ENCODE measurements around the gene KRTAP10-3. TPM values are rescaled to one million over a fixed set of nuclear protein-coding genes. Genes with fewer than 3 reads are reported as not detected.

KRTAP10-3 gene
- polyA plus RNA-seq, 1 donor (not counting 4 experiments of a cell fraction or from before 2014, with no cell fraction given): not detected

GRCh38 chr21:44531606-44532564 lies 26.7 kb downstream of the KRTAP10-3 start:
- no peaks in the 10 kb centered on the region for H4K20me1 ChIP-seq (ENCODE audit: control insufficient read depth, extremely low read depth, insufficient read depth, low read length)
- H2AFZ ChIP-seq (ENCODE audit: control insufficient read depth, low read length): no peak overlapping the region
- dilution Hi-C loops (cut with MboI; ENCODE audit: extremely low pct_ligation_motif_present, low sequenced_read_pairs): no loop called here
- no peaks in the 10 kb centered on the region for H3K27me3 ChIP-seq (ENCODE audit: control insufficient read depth, extremely low read depth, insufficient read depth, low read length)
- H3K9me1 ChIP-seq (ENCODE audit: control insufficient read depth, extremely low read depth, insufficient read depth, low read length): no peaks in the 10 kb centered on the region
- TF ChIP-seq CTCF (optimal IDR thresholded peaks at IDR 0.05 in 1 of 3, IDR thresholded peaks at IDR 0.05 in 1 of 3, conservative IDR thresholded peaks at IDR 0.05 in 1 of 3; ENCODE audit: extremely low read depth in 1 of 3, insufficient read depth in 2 of 3, low read length in 3 of 3) (no peak), EZH2 (IDR thresholded peaks at IDR 0.05; ENCODE audit: low read length) (no peak)
- no peak for FAIRE-seq
- no peaks in the 10 kb centered on the region for H3K4me1 ChIP-seq (ENCODE audit: control insufficient read depth, extremely low read depth, insufficient read depth, low read length)
- no peaks in the 10 kb centered on the region for H3K36me3 ChIP-seq (ENCODE audit: control insufficient read depth in 2 of 2, extremely low read depth in 1 of 2, insufficient read depth in 2 of 2, low read length in 2 of 2)
- no peak overlapping the region for H3K9ac ChIP-seq (ENCODE audit: control insufficient read depth, extremely low read depth, insufficient read depth, low read length)
- H3K4me2 ChIP-seq (ENCODE audit: control insufficient read depth, extremely low read depth, insufficient read depth, low read depth, low read length): no peak overlapping the region
- H3K4me3 ChIP-seq (ENCODE audit: control insufficient read depth in 2 of 3, extremely low read depth in 1 of 3, insufficient read depth in 2 of 3, low read depth in 1 of 3, low read length in 3 of 3): no peak overlapping the region
- DNase-seq (ENCODE audit: low read depth, low spot score): no peak
- H3K9me3 ChIP-seq (ENCODE audit: control insufficient read depth, low read depth, low read length): peaks cover 6% of the 10 kb centered on the region
- H3K79me2 ChIP-seq (ENCODE audit: control insufficient read depth, insufficient read depth, low read length): no peaks in the 10 kb centered on the region
- no peak overlapping the region for H3K27ac ChIP-seq (ENCODE audit: control insufficient read depth, insufficient read depth, low read length)

- H3K9me3 ChIP-seq (ENCODE audit: control insufficient read depth, low read depth, low read length): peaks cover 6% of the 10 kb centered on the region
- no peak overlapping the region for H3K9ac ChIP-seq (ENCODE audit: control insufficient read depth, extremely low read depth, insufficient read depth, low read length)
- no peaks in the 10 kb centered on the region for H3K79me2 ChIP-seq (ENCODE audit: control insufficient read depth, insufficient read depth, low read length)
- no peak overlapping the region for H3K4me2 ChIP-seq (ENCODE audit: control insufficient read depth, extremely low read depth, insufficient read depth, low read depth, low read length)
- no peaks in the 10 kb centered on the region for H3K27me3 ChIP-seq (ENCODE audit: control insufficient read depth, extremely low read depth, insufficient read depth, low read length)
- dilution Hi-C loops (cut with MboI; ENCODE audit: extremely low pct_ligation_motif_present, low sequenced_read_pairs): no loop called here
- no peak overlapping the region for H3K27ac ChIP-seq (ENCODE audit: control insufficient read depth, insufficient read depth, low read length)
- H3K36me3 ChIP-seq (ENCODE audit: control insufficient read depth in 2 of 2, extremely low read depth in 1 of 2, insufficient read depth in 2 of 2, low read length in 2 of 2): no peaks in the 10 kb centered on the region
- no peaks in the 10 kb centered on the region for H3K9me1 ChIP-seq (ENCODE audit: control insufficient read depth, extremely low read depth, insufficient read depth, low read length)
- no peak overlapping the region for H3K4me3 ChIP-seq (ENCODE audit: control insufficient read depth in 2 of 3, extremely low read depth in 1 of 3, insufficient read depth in 2 of 3, low read depth in 1 of 3, low read length in 3 of 3)
- FAIRE-seq (no peak), DNase-seq (ENCODE audit: low read depth, low spot score) (no peak)
- no peak overlapping the region for H2AFZ ChIP-seq (ENCODE audit: control insufficient read depth, low read length)
- no peaks in the 10 kb centered on the region for H3K4me1 ChIP-seq (ENCODE audit: control insufficient read depth, extremely low read depth, insufficient read depth, low read length)
- H4K20me1 ChIP-seq (ENCODE audit: control insufficient read depth, extremely low read depth, insufficient read depth, low read length): no peaks in the 10 kb centered on the region
- no peak for TF ChIP-seq CTCF (optimal IDR thresholded peaks at IDR 0.05 in 1 of 3, IDR thresholded peaks at IDR 0.05 in 1 of 3, conservative IDR thresholded peaks at IDR 0.05 in 1 of 3; ENCODE audit: extremely low read depth in 1 of 3, insufficient read depth in 2 of 3, low read length in 3 of 3)
- no peak for TF ChIP-seq EZH2 (IDR thresholded peaks at IDR 0.05; ENCODE audit: low read length)
Observed at GRCh38 chr21:44530903-44531605, 27.5 kb downstream of the KRTAP10-3 start.

Measured in keratinocyte (primary cell).